Effector memory CD4-positive, alpha-beta T cell (primary cell): ENCODE results near the gene NAV2.

Source experiments
- DNase-seq, 3 donors: peaks; one replicate each; pipeline ENCODE4 v3.0.0-alpha.2; 2020
- H3K27ac ChIP-seq: 2 replicates; pipeline ENCODE4 v1.7.0; 2013; ENCODE audit warnings: mild to moderate bottlenecking, low read length, moderate library complexity; ENCODE audit not compliant: insufficient read depth, poor library complexity, severe bottlenecking
- H3K27me3 ChIP-seq: replicated peaks from 2 replicates; pipeline ENCODE4 v1.7.0; 2013; ENCODE audit warnings: mild to moderate bottlenecking, low read length; ENCODE audit not compliant: insufficient read depth, control insufficient read depth, poor library complexity, severe bottlenecking
- H3K36me3 ChIP-seq: 2 replicates; pipeline ENCODE4 v1.7.0; 2013; ENCODE audit warnings: mild to moderate bottlenecking, low read length, moderate library complexity; ENCODE audit not compliant: control insufficient read depth, insufficient read depth
- H3K4me1 ChIP-seq: 2 replicates; pipeline ENCODE4 v1.7.0; 2013; ENCODE audit warnings: low read length, mild to moderate bottlenecking; ENCODE audit not compliant: control insufficient read depth, insufficient read depth, poor library complexity, severe bottlenecking
- H3K4me3 ChIP-seq: 2 replicates; pipeline ENCODE4 v1.7.0; 2013; ENCODE audit warnings: low read length, low read depth, mild to moderate bottlenecking; ENCODE audit not compliant: insufficient read depth, poor library complexity, severe bottlenecking
- H3K9me3 ChIP-seq: 2 replicates; pipeline ENCODE4 v1.7.0; 2013; ENCODE audit warnings: mild to moderate bottlenecking, low read length, moderate library complexity; ENCODE audit not compliant: control insufficient read depth

Gene NAV2

GRCh38 chr11:20022363-20023081, 309.9 kb downstream of the NAV2 start:
- no peaks in the 10 kb centered on the region for H3K36me3 ChIP-seq
- no peak overlapping the region for H3K27ac ChIP-seq
- H3K9me3 ChIP-seq, result no peaks in the 10 kb centered on the region
- H3K27me3 ChIP-seq, result no peaks in the 10 kb centered on the region
- no peak for DNase-seq
- no peak overlapping the region for H3K4me3 ChIP-seq
- H3K4me1 ChIP-seq, result no peaks in the 10 kb centered on the region

- no peak overlapping the region for H3K4me3 ChIP-seq
Observed at GRCh38 chr11:20023082-20023426, 310.4 kb downstream of the NAV2 start.

GRCh38 chr11:20024172-20024935, 311.7 kb downstream of the NAV2 start:
- Histone ChIP-seq H3K4me1 (no peaks in the 10 kb centered on the region), H3K4me3 (no peak overlapping the region), H3K27me3 (no peaks in the 10 kb centered on the region), H3K9me3 (no peaks in the 10 kb centered on the region), H3K36me3 (no peaks in the 10 kb centered on the region), H3K27ac (no peak overlapping the region)
- DNase-seq, result no peak

More at GRCh38 chr11:20023082-20023426, 310.4 kb downstream of the NAV2 start:
- Histone ChIP-seq H3K4me1 (no peaks in the 10 kb centered on the region), H3K9me3 (no peaks in the 10 kb centered on the region), H3K36me3 (no peaks in the 10 kb centered on the region), H3K27ac (no peak overlapping the region), H3K27me3 (no peaks in the 10 kb centered on the region)
- DNase-seq, result no peak

GRCh38 chr11:20025332-20025840, 312.7 kb downstream of the NAV2 start:
- Histone ChIP-seq H3K4me1 (no peaks in the 10 kb centered on the region), H3K36me3 (no peaks in the 10 kb centered on the region), H3K9me3 (no peaks in the 10 kb centered on the region), H3K4me3 (no peak overlapping the region), H3K27ac (no peak overlapping the region), H3K27me3 (no peaks in the 10 kb centered on the region)
- DNase-seq, result no peak

GRCh38 chr11:20026629-20027555, 314.3 kb downstream of the NAV2 start:
- no peak for DNase-seq

GRCh38 chr11:20027556-20028013, 314.9 kb downstream of the NAV2 start:
- H3K27ac ChIP-seq, result no peak overlapping the region

More at GRCh38 chr11:20026629-20027555, 314.3 kb downstream of the NAV2 start:
- Histone ChIP-seq H3K4me3 (no peak overlapping the region), H3K9me3 (no peaks in the 10 kb centered on the region), H3K4me1 (no peaks in the 10 kb centered on the region), H3K27me3 (no peaks in the 10 kb centered on the region), H3K27ac (no peak overlapping the region), H3K36me3 (no peaks in the 10 kb centered on the region)

GRCh38 chr11:20029193-20029592, 316.6 kb downstream of the NAV2 start:
- H3K4me3 ChIP-seq, result no peak overlapping the region

More at GRCh38 chr11:20027556-20028013, 314.9 kb downstream of the NAV2 start:
- no peak for DNase-seq
- no peak overlapping the region for H3K4me3 ChIP-seq
- H3K9me3 ChIP-seq, result no peaks in the 10 kb centered on the region
- no peaks in the 10 kb centered on the region for H3K27me3 ChIP-seq
- H3K36me3 ChIP-seq, result no peaks in the 10 kb centered on the region
- no peaks in the 10 kb centered on the region for H3K4me1 ChIP-seq

GRCh38 chr11:20030472-20030871, 317.8 kb downstream of the NAV2 start:
- Histone ChIP-seq H3K27me3 (no peaks in the 10 kb centered on the region), H3K4me1 (no peaks in the 10 kb centered on the region)
- DNase-seq, result no peak

More at GRCh38 chr11:20029193-20029592, 316.6 kb downstream of the NAV2 start:
- Histone ChIP-seq H3K9me3 (no peaks in the 10 kb centered on the region), H3K27ac (no peak overlapping the region), H3K27me3 (no peaks in the 10 kb centered on the region), H3K4me1 (no peaks in the 10 kb centered on the region), H3K36me3 (no peaks in the 10 kb centered on the region)
- DNase-seq, result no peak

GRCh38 chr11:20031155-20032001, 318.7 kb downstream of the NAV2 start:
- DNase-seq, result no peak
- H3K27ac ChIP-seq, result no peak overlapping the region
- H3K36me3 ChIP-seq, result no peaks in the 10 kb centered on the region
- no peaks in the 10 kb centered on the region for H3K9me3 ChIP-seq
- no peak overlapping the region for H3K4me3 ChIP-seq
- no peaks in the 10 kb centered on the region for H3K4me1 ChIP-seq
- H3K27me3 ChIP-seq, result no peaks in the 10 kb centered on the region

More at GRCh38 chr11:20030472-20030871, 317.8 kb downstream of the NAV2 start:
- Histone ChIP-seq H3K36me3 (no peaks in the 10 kb centered on the region), H3K9me3 (no peaks in the 10 kb centered on the region), H3K27ac (no peak overlapping the region), H3K4me3 (no peak overlapping the region)
